Natural killer cell (primary cell): Measurements from ENCODE around the gene PKD2. TPM values are rescaled to one million over a fixed set of nuclear protein-coding genes. Genes with fewer than 3 reads are reported as not detected.
"Not testable (repeated sequence)": the region's sequence is repeated elsewhere in the genome, so short reads cannot be mapped to it uniquely, and the experiment has no call there.

Experiments used
- ATAC-seq, 3 donors: fragments of 150-1000 bp in 2 of 3; fragments of 200-7000 bp in 1 of 3; cut with Tn5 transposase; 1 replicate in 1 of 3; 2 replicates in 2 of 3; pipeline ENCODE4 v1.10.0; 2021; ENCODE audit warnings: mild to moderate bottlenecking in 2 of 3, moderate library complexity in 2 of 3
- DNase-seq, 2 donors: peaks; one replicate each; pipeline versions ENCODE4 v3.0.0 to v3.0.0-alpha.2; 2013 to 2021; ENCODE audit warnings: mixed read lengths in 1 of 2
- H3K27ac ChIP-seq: one replicate; pipeline ENCODE4 v1.5.1; 2013; ENCODE audit warnings: mild to moderate bottlenecking, low read length
- H3K27me3 ChIP-seq: one replicate; pipeline ENCODE4 v1.6.1; 2013; ENCODE audit warnings: low read length; ENCODE audit not compliant: control insufficient read depth, insufficient read depth
- H3K36me3 ChIP-seq: one replicate; pipeline ENCODE4 v1.6.1; 2013; ENCODE audit warnings: low read length; ENCODE audit not compliant: control insufficient read depth, insufficient read depth
- H3K4me1 ChIP-seq: one replicate; pipeline ENCODE4 v1.6.1; 2013; ENCODE audit warnings: low read length; ENCODE audit not compliant: control insufficient read depth, insufficient read depth
- H3K4me3 ChIP-seq: one replicate; pipeline ENCODE4 v1.5.1; 2013; ENCODE audit warnings: low read length
- H3K9me3 ChIP-seq: one replicate; pipeline ENCODE4 v1.6.1; 2013; ENCODE audit warnings: low read length; ENCODE audit not compliant: control insufficient read depth, insufficient read depth
- H3K27ac Mint-ChIP-seq, 2 donors: one replicate each; pipeline ENCODE4 v1.8.0; 2022; ENCODE audit warnings: mild to moderate bottlenecking in 2 of 2, mixed read lengths in 2 of 2, moderate library complexity in 1 of 2
- H3K27me3 Mint-ChIP-seq, 2 donors: one replicate each; pipeline ENCODE4 v1.8.0; 2022; ENCODE audit warnings: low read depth in 2 of 2, mixed read lengths in 2 of 2
- H3K36me3 Mint-ChIP-seq: one replicate; pipeline ENCODE4 v1.8.0; 2022; ENCODE audit warnings: mixed read lengths
- H3K4me1 Mint-ChIP-seq, 2 donors: one replicate each; pipeline ENCODE4 v1.8.0; 2022; ENCODE audit warnings: mixed read lengths in 2 of 2
- H3K4me3 Mint-ChIP-seq: one replicate; pipeline ENCODE4 v1.8.0; 2022; ENCODE audit warnings: mild to moderate bottlenecking, moderate library complexity, mixed read lengths
- H3K9me3 Mint-ChIP-seq, 2 donors: one replicate each; pipeline ENCODE4 v1.8.0; 2022; ENCODE audit warnings: mixed read lengths in 2 of 2
- CTCF ChIP-seq: fragments of 200-600 bp; IDR thresholded peaks from one replicate; pipeline ENCODE4 v1.8.0; 2022; ENCODE audit warnings: antibody characterized with exemption
- WGBS: methylation state at CpG from one replicate; pipeline ENCODE4 v1.1.7; 2013; ENCODE audit warnings: missing lambda C conversion rate; ENCODE audit not compliant: insufficient coverage; 5-methylcytosine and 5-hydroxymethylcytosine counted together
- intact Hi-C: fragments of 100-400 bp; cut with micrococcal nuclease; formaldehyde crosslinking; loops from one replicate; pipeline ENCODE4 v1.14.2; 2022
- total RNA-seq, 4 donors: library from RNA; stranded (reverse); fragments of 120-200 nt in 1 of 4; gene quantifications; one replicate each; pipeline versions ENCODE4 v1.2.3 to v1.2.4, GENCODE V29; 2013 to 2022

PKD2 gene
- total RNA-seq, 3 donors from 2014 or later (not counting 1 experiment from before 2014, with no cell fraction given) = 6.7 to 9.7 (median 7.8) TPM

- H3K4me1 ChIP-seq = no peaks in the 10 kb centered on the region
- H3K27me3 Mint-ChIP-seq = no peaks in the 10 kb centered on the region
- no peak for TF ChIP-seq CTCF
- no peak overlapping the region for H3K4me3 ChIP-seq
- no peak overlapping the region for H3K27ac Mint-ChIP-seq
- no peaks in the 10 kb centered on the region for H3K36me3 ChIP-seq
- H3K4me1 Mint-ChIP-seq = peaks cover 0 to 7% of the 10 kb centered on the region in 2 donors
- intact Hi-C loops = no loop called here
- no peaks in the 10 kb centered on the region for H3K9me3 ChIP-seq
- no peaks in the 10 kb centered on the region for H3K9me3 Mint-ChIP-seq
- H3K36me3 Mint-ChIP-seq = no peaks in the 10 kb centered on the region
- H3K27ac ChIP-seq = no peak overlapping the region
- no peaks in the 10 kb centered on the region for H3K27me3 ChIP-seq
- ATAC-seq (no peak), DNase-seq (no peak)
- no peak overlapping the region for H3K4me3 Mint-ChIP-seq
- 86% methylated on average over 4 of the region's 4 CpGs for WGBS
Observed at GRCh38 chr4:88104902-88105610, 97.6 kb downstream of the PKD2 start.

DNA sequence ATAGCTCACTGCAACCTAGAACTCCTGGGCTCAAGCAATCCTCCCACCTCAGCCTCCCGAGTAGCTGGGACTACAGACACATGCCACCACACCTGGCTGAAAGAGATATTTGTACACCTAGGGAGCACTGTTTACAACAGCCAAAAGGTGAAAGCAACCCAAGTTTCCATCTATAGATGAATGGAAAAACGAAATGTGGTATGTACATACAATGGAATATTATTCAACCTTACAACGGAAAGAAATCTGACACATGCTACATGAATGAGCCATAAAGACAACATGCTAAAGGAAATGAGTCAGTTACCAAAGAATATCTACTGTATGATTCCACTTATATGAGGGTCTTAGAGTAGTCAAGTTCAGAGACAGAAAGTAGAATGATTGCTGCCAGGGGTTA lies 98.8 kb downstream of the PKD2 start:
- ATAC-seq (no peak), DNase-seq (no peak)
- no peaks in the 10 kb centered on the region for H3K27me3 Mint-ChIP-seq
- H3K4me1 Mint-ChIP-seq = peaks cover 0 to 7% of the 10 kb centered on the region in 2 donors
- H3K9me3 ChIP-seq = no peaks in the 10 kb centered on the region
- TF ChIP-seq CTCF = no peak
- H3K4me3 ChIP-seq = no peak overlapping the region
- H3K4me1 ChIP-seq = no peaks in the 10 kb centered on the region
- no peaks in the 10 kb centered on the region for H3K27me3 ChIP-seq
- H3K36me3 ChIP-seq = no peaks in the 10 kb centered on the region
- H3K27ac Mint-ChIP-seq = no peak overlapping the region
- H3K9me3 Mint-ChIP-seq = no peaks in the 10 kb centered on the region
- no peak overlapping the region for H3K4me3 Mint-ChIP-seq
- intact Hi-C loops = no loop called here
- no peaks in the 10 kb centered on the region for H3K36me3 Mint-ChIP-seq
- 92% methylated on average over 2 of the region's 3 CpGs for WGBS
- H3K27ac ChIP-seq = no peak overlapping the region

DNA sequence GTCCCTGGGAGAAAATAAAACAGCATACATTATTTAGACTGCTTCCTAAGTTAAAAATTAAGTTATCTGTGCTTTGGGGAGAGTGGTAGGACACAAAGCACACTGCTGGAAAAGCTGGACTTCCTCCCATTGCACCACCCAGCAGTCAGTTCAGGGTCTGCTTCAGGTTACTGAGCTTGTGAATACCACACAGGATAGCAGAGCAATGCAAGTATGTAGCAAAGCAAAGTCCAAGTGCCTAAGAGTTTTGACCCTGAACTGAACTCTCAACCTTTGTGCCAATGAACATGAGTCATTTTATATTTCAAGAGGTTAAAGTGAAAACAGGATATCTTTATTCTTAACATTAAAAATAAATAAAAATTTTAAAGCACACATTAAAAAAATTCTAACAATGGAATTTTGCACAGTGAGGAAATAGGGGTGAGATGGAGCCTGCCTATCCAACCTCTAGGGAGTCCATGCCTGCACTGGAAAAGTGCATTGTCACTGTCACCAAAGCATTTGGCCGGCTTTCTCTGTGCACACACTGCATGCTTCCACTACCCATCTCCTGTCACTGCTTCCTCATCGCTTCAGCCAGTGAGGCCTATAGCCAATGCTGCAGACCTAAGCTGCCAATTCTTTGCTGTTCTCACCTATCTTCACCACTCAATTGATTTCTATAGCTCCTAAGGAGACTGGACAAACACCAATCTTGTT lies 100.1 kb downstream of the PKD2 start:
- Histone ChIP-seq H3K27ac (no peak overlapping the region), H3K27me3 (no peaks in the 10 kb centered on the region), H3K9me3 (no peaks in the 10 kb centered on the region), H3K4me3 (no peak overlapping the region), H3K4me1 (no peaks in the 10 kb centered on the region), H3K36me3 (no peaks in the 10 kb centered on the region)
- Mint-ChIP-seq H3K27me3 (no peaks in the 10 kb centered on the region), H3K4me3 (no peak overlapping the region), H3K4me1 (peaks cover 0 to 7% of the 10 kb centered on the region in 2 donors), H3K9me3 (no peaks in the 10 kb centered on the region), H3K36me3 (no peaks in the 10 kb centered on the region), H3K27ac (no peak overlapping the region)
- ATAC-seq = no peak
- DNase-seq = no peak
- no peak for TF ChIP-seq CTCF
- 41% methylated on average over 2 of the region's 2 CpGs for WGBS
- intact Hi-C loops = no loop called here

DNA sequence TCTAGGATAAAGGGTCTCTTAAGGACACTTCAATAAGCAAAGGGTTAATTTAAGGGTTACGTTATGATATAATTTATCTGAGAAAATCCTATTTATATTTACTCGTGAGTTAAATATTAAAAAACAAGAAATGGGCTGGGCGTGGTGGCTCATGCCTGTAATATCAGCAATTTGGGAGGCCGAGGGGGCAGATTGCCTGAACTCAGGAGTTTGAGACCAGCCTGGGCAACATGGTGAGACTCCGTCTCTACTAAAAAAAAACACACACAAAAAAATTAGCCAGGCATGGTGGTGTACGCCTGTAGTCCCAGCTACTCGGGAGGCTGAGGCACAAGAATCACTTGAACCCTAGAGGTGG lies 100.7 kb downstream of the PKD2 start:
- H3K27ac Mint-ChIP-seq, H3K36me3 ChIP-seq, H3K36me3 Mint-ChIP-seq, H3K27me3 Mint-ChIP-seq, H3K4me3 ChIP-seq, ATAC-seq, H3K9me3 ChIP-seq, H3K9me3 Mint-ChIP-seq, H3K4me1 Mint-ChIP-seq, H3K4me3 Mint-ChIP-seq, H3K27ac ChIP-seq, DNase-seq, H3K4me1 ChIP-seq, H3K27me3 ChIP-seq, intact Hi-C loops: not testable (repeated sequence)
- 93% methylated on average over 6 of the region's 7 CpGs for WGBS
